Endothelial cell of umbilical vein (primary cell): ENCODE results near the gene ARHGAP42. TPM values are rescaled to one million over a fixed set of nuclear protein-coding genes. Genes with fewer than 3 reads are reported as not detected.

Source experiments
- BruUV-seq: library from RNA; stranded (reverse); fragments of 400-500 nt; replicated peaks from 2 replicates; lab custom pipeline; 2021; lab: Mats Ljungman, UMichigan
- CTCF ChIA-PET: fragments of 300-600, 350-600 bp; sonication (Branson Sonifier 250); formaldehyde crosslinking; loops from one replicate; lab custom pipeline; 2021; ENCODE audit warnings: antibody characterized with exemption, inconsistent platforms; lab: Charles Lee
- POLR2A ChIA-PET: fragments of 300-600, 350-600 bp; sonication (Branson Sonifier 250); formaldehyde crosslinking; loops from one replicate; lab custom pipeline; 2021; ENCODE audit warnings: antibody characterized with exemption, inconsistent platforms; lab: Charles Lee
- DNase-seq: peaks from one replicate; pipeline ENCODE4 v3.0.0-alpha.2; 2011; ENCODE audit warnings: low read depth, low spot score
- FAIRE-seq: peaks from 2 replicates; lab custom pipeline; 2011; peaks lifted over from hg19 to GRCh38; lab: Jason Lieb, UNC
- H2AFZ ChIP-seq: 2 replicates; pipeline ENCODE4 v1.6.0; 2012; ENCODE audit warnings: low read depth, low read length, control low read depth, inconsistent platforms
- H3K27ac ChIP-seq: 2 replicates; pipeline ENCODE4 v1.5.1; 2011; ENCODE audit warnings: low read depth, mild to moderate bottlenecking, control low read depth, low read length, moderate library complexity; ENCODE audit not compliant: insufficient read depth
- H3K27me3 ChIP-seq, 2 experiments: 2 replicates each; pipeline versions ENCODE4 v1.6.0 to v1.6.1; 2011; ENCODE audit warnings: low read length in 2 of 2, mixed read lengths in 1 of 2; ENCODE audit not compliant: control insufficient read depth in 2 of 2, insufficient read depth in 2 of 2
- H3K36me3 ChIP-seq, 2 experiments: 2 replicates in 1 of 2; 3 replicates in 1 of 2; pipeline ENCODE4 v1.5.1; 2011; ENCODE audit warnings: low read length in 2 of 2, mild to moderate bottlenecking in 1 of 2, moderate library complexity in 1 of 2; ENCODE audit not compliant: control insufficient read depth in 2 of 2, insufficient read depth in 2 of 2; ENCODE audit errors: extremely low read depth in 1 of 2
- H3K4me1 ChIP-seq: 3 replicates; pipeline ENCODE4 v1.5.1; 2011; ENCODE audit warnings: mild to moderate bottlenecking, low read length; ENCODE audit not compliant: control insufficient read depth, insufficient read depth; ENCODE audit errors: extremely low read depth
- H3K4me2 ChIP-seq: 2 replicates; pipeline ENCODE4 v1.6.1; 2011; ENCODE audit warnings: low read length, control low read depth, mixed read lengths; ENCODE audit not compliant: insufficient read depth
- H3K4me3 ChIP-seq, 3 experiments: fragments of 200-600 bp in 1 of 3; sonication (generic), shearing (Covaris generic) in 1 of 3; replicated peaks in 1 of 3; 2 replicates each; pipeline ENCODE4 v1.5.1; 2011 to 2016; ENCODE audit warnings: control low read depth in 3 of 3, low read length in 3 of 3, mild to moderate bottlenecking in 2 of 3, inconsistent platforms in 1 of 3, low read depth in 1 of 3, moderate library complexity in 1 of 3; ENCODE audit not compliant: insufficient read depth in 1 of 3
- H3K79me2 ChIP-seq: 2 replicates; pipeline ENCODE4 v1.6.0; 2012; ENCODE audit warnings: low read length, inconsistent platforms; ENCODE audit not compliant: control insufficient read depth, insufficient read depth
- H3K9ac ChIP-seq: replicated peaks from 2 replicates; pipeline ENCODE3; 2011; ENCODE audit warnings: low read length, control low read depth; ENCODE audit not compliant: insufficient read depth; ENCODE audit errors: extremely low read depth
- H3K9me1 ChIP-seq: replicated peaks from 3 replicates; pipeline ENCODE4 v1.6.0; 2011; ENCODE audit warnings: mild to moderate bottlenecking, low read length; ENCODE audit not compliant: control insufficient read depth, insufficient read depth; ENCODE audit errors: extremely low read depth
- H3K9me3 ChIP-seq: replicated peaks from 2 replicates; pipeline ENCODE4 v1.5.1; 2012; ENCODE audit warnings: low read length, inconsistent platforms; ENCODE audit not compliant: control insufficient read depth, insufficient read depth
- H4K20me1 ChIP-seq: replicated peaks from 2 replicates; pipeline ENCODE3; 2011; ENCODE audit warnings: mild to moderate bottlenecking, low read length; ENCODE audit not compliant: control insufficient read depth, insufficient read depth; ENCODE audit errors: extremely low read depth
- FOS ChIP-seq: IDR thresholded peaks from 2 replicates; pipeline ENCODE4 v1.6.1; 2011; ENCODE audit warnings: mild to moderate bottlenecking, low read length, moderate library complexity, borderline replicate concordance; ENCODE audit not compliant: insufficient read depth
- GATA2 ChIP-seq: IDR thresholded peaks from 2 replicates; pipeline ENCODE4 v1.7.0; 2011; ENCODE audit warnings: low read depth, mild to moderate bottlenecking, moderate library complexity, mixed read lengths, low read length; ENCODE audit not compliant: insufficient read length, insufficient read depth
- POLR2A ChIP-seq: IDR thresholded peaks from 2 replicates; pipeline ENCODE4 v1.6.1; 2012; ENCODE audit warnings: low read depth, mild to moderate bottlenecking, control low read depth, low read length
- dilution Hi-C: fragments of 300-500 bp; cut with MboI; formaldehyde crosslinking; loops from one replicate; pipeline ENCODE4 v1.15.0; 2019; ENCODE audit warnings: low sequenced_read_pairs; ENCODE audit not compliant: extremely low pct_ligation_motif_present
- intact Hi-C: fragments of 100-400 bp; cut with micrococcal nuclease; formaldehyde crosslinking; loops from one replicate; pipeline ENCODE4 v1.10.0; 2022
- polyA plus RNA-seq, 4 experiments: library from polyadenylated mRNA; depleted of rRNA in 3 of 4; stranded (reverse) in 3 of 4; unstranded in 1 of 4; fragments of >200 nt; gene quantifications; 2 replicates each; pipeline versions ENCODE4 v1.2.1 to v1.2.3, GENCODE V29; 2011 to 2012; ENCODE audit warnings: missing spikeins in 1 of 4
- total RNA-seq: library from RNA; stranded (reverse); gene quantifications from 2 replicates; pipeline ENCODE4 v1.2.3, GENCODE V29; 2021

Gene ARHGAP42
- total and polyA plus RNA-seq, 2 donors (not counting 3 experiments of a cell fraction or from before 2014, with no cell fraction given): 1.8 to 2.4 TPM

- Histone ChIP-seq H3K4me3 (no peak overlapping the region), H3K27me3 (no peaks in the 10 kb centered on the region), H3K9me3 (no peaks in the 10 kb centered on the region), H3K27ac (no peak overlapping the region), H3K4me2 (no peak overlapping the region), H3K9me1 (no peaks in the 10 kb centered on the region), H2AFZ (no peak overlapping the region), H3K36me3 (no peaks in the 10 kb centered on the region), H3K4me1 (no peaks in the 10 kb centered on the region), H3K79me2 (no peaks in the 10 kb centered on the region), H3K9ac (no peak overlapping the region), H4K20me1 (no peaks in the 10 kb centered on the region)
- TF ChIP-seq GATA2 (no peak), POLR2A (no peak)
- ChIA-PET CTCF (interaction anchor here (2.9 kb wide), 1 partner anchor 12 kb away, joined by 8 read pairs; no protein-coding TSS in a partner anchor), POLR2A (no interaction called here)
- no peak for FAIRE-seq
- dilution Hi-C loops (no loop called here), intact Hi-C loops (no loop called here)
- no peak for DNase-seq
- BruUV-seq: no TSS peak
Measured at GRCh38 chr11:100942016-100942415, 254.9 kb downstream of the ARHGAP42 start.

GRCh38 chr11:100948936-100949335 is 261.8 kb downstream of the ARHGAP42 start:
- CTCF ChIA-PET: no interaction called here
- Histone ChIP-seq H3K36me3 (no peaks in the 10 kb centered on the region), H3K9ac (no peak overlapping the region), H2AFZ (peak overlapping the region; percentile 78), H3K79me2 (no peaks in the 10 kb centered on the region), H3K4me1 (peaks cover 18% of the 10 kb centered on the region), H3K27me3 (no peaks in the 10 kb centered on the region), H4K20me1 (no peaks in the 10 kb centered on the region), H3K4me3 (no peak overlapping the region), H3K4me2 (peak overlapping the region; percentile 45), H3K9me3 (no peaks in the 10 kb centered on the region), H3K9me1 (no peaks in the 10 kb centered on the region), H3K27ac (peak overlapping the region; percentile 55)
- BruUV-seq: no TSS peak
- intact Hi-C loops (no loop called here), dilution Hi-C loops (no loop called here)
- peak; percentile 25 for TF ChIP-seq FOS
- no peak for TF ChIP-seq GATA2
- FAIRE-seq: peak; percentile 72
- POLR2A ChIA-PET: no interaction called here
- DNase-seq: peak; percentile 43
